ENCODE measurements around the gene SLC6A16. TPM values are rescaled to one million over a fixed set of nuclear protein-coding genes. Genes with fewer than 3 reads are reported as not detected.
"Not testable (repeated sequence)": the region's sequence is repeated elsewhere in the genome, so short reads cannot be mapped to it uniquely, and the experiment has no call there.

Gene SLC6A16
- total RNA-seq, 1 donor from 2014 or later, result 3.5 TPM

DNA sequence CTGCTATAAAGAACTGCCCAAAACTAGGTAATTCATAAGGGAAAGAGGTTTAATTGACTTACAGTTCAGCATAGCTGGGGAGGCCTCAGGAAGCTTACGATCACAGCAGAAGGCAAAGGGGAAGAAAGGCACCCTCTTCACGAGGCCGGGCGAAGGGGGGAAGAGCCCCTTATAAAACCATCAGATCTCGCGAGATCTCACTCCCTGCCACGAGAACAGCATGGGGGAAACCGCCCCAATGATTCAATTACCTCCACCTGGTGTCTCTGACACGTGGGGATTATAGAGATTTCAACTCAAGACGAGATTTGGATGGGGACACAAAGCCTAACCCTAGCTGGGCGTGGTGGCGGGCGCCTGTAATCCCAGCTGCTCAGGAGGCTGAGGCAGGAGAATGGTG is 42.8 kb downstream of the SLC6A16 start:
- H3K4me3 Mint-ChIP-seq, result no peak overlapping the region
- H3K36me3 Mint-ChIP-seq, result no peaks in the 10 kb centered on the region
- TF ChIP-seq, protein P1, sequence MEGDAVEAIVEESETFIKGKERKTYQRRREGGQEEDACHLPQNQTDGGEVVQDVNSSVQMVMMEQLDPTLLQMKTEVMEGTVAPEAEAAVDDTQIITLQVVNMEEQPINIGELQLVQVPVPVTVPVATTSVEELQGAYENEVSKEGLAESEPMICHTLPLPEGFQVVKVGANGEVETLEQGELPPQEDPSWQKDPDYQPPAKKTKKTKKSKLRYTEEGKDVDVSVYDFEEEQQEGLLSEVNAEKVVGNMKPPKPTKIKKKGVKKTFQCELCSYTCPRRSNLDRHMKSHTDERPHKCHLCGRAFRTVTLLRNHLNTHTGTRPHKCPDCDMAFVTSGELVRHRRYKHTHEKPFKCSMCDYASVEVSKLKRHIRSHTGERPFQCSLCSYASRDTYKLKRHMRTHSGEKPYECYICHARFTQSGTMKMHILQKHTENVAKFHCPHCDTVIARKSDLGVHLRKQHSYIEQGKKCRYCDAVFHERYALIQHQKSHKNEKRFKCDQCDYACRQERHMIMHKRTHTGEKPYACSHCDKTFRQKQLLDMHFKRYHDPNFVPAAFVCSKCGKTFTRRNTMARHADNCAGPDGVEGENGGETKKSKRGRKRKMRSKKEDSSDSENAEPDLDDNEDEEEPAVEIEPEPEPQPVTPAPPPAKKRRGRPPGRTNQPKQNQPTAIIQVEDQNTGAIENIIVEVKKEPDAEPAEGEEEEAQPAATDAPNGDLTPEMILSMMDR (conservative IDR thresholded peaks at IDR 0.05), result no peak
- H3K4me1 Mint-ChIP-seq (ENCODE audit: unreplicated experiment), result no peaks in the 10 kb centered on the region
- H3K27me3 Mint-ChIP-seq, result peaks cover 7% of the 10 kb centered on the region
- H3K9me3 Mint-ChIP-seq, result peaks cover 2% of the 10 kb centered on the region
- H3K27ac Mint-ChIP-seq, result no peak overlapping the region
- DNase-seq (ENCODE audit: extremely low spot score, unreplicated experiment), result no peak

DNA sequence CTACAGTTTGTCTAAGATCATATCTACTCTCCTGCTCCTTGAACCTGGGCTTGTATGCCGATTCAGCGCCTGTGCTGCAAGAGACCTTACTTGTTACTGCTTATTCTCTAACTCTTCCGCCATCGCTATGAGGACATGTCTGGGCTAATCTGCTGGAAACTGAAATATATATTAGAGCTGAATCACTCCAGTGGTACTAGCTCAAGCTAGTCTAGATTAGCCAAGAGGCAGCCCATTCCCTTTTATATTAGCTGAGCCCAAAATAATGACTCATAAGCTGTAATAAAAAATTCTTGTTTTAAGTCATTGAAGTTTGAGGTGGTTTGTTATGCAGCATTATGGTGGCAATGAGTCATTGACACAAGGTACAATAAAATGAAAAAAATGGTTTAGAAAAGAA is 52.8 kb downstream of the SLC6A16 start:
- no peak for DNase-seq (ENCODE audit: extremely low spot score, unreplicated experiment)
- Mint-ChIP-seq H3K36me3 (no peaks in the 10 kb centered on the region), H3K27me3 (peaks cover 5% of the 10 kb centered on the region), H3K9me3 (peaks cover 7% of the 10 kb centered on the region), H3K4me1 (ENCODE audit: unreplicated experiment) (peaks cover 6% of the 10 kb centered on the region), H3K4me3 (no peak overlapping the region), H3K27ac (peak overlapping the region; percentile 46)
- TF ChIP-seq, protein P1 (conservative IDR thresholded peaks at IDR 0.05), result no peak

- Mint-ChIP-seq H3K4me3 (peak overlapping the region; percentile 48), H3K9me3 (peaks cover 9% of the 10 kb centered on the region), H3K27me3 (peaks cover 5% of the 10 kb centered on the region), H3K27ac (peak overlapping the region; percentile 47), H3K4me1 (ENCODE audit: unreplicated experiment) (peaks cover 6% of the 10 kb centered on the region), H3K36me3 (no peaks in the 10 kb centered on the region)
- no peak for DNase-seq (ENCODE audit: extremely low spot score, unreplicated experiment)
- TF ChIP-seq, protein P1 (conservative IDR thresholded peaks at IDR 0.05), result no peak
Observed at GRCh38 chr19:49271080-49271753, 53.8 kb downstream of the SLC6A16 start.

- H3K9me3 Mint-ChIP-seq; H3K27ac Mint-ChIP-seq; DNase-seq (ENCODE audit: extremely low spot score, unreplicated experiment); H3K36me3 Mint-ChIP-seq; H3K4me3 Mint-ChIP-seq; H3K27me3 Mint-ChIP-seq; H3K4me1 Mint-ChIP-seq (ENCODE audit: unreplicated experiment): not testable (repeated sequence)
- TF ChIP-seq, protein P1 (conservative IDR thresholded peaks at IDR 0.05), result peak; percentile 74
Observed at GRCh38 chr19:49266409-49266808, 58.6 kb downstream of the SLC6A16 start.

- H3K27me3 Mint-ChIP-seq, result no peaks in the 10 kb centered on the region
- H3K4me1 Mint-ChIP-seq (ENCODE audit: unreplicated experiment), result no peaks in the 10 kb centered on the region
- peaks cover 6% of the 10 kb centered on the region for H3K9me3 Mint-ChIP-seq
Observed at GRCh38 chr19:49264258-49264657, 60.7 kb downstream of the SLC6A16 start.

More at GRCh38 chr19:49264258-49264657, 60.7 kb downstream of the SLC6A16 start:
- TF ChIP-seq, protein P1 (conservative IDR thresholded peaks at IDR 0.05), result no peak
- Mint-ChIP-seq H3K36me3 (no peaks in the 10 kb centered on the region), H3K4me3 (no peak overlapping the region), H3K27ac (no peak overlapping the region)
- peak; percentile 29 for DNase-seq (ENCODE audit: extremely low spot score, unreplicated experiment)

Data from type B pancreatic cell (in vitro differentiated cells).